Small intestine (tissue), 7 donors: ENCODE measurements around the gene PHC3. TPM values are rescaled to one million over a fixed set of nuclear protein-coding genes. Genes with fewer than 3 reads are reported as not detected.
A peak's percentile ranks its signal among the peaks of the same experiment; 100 is the strongest.

ENCODE experiments used
- DNase-seq, 2 donors: peaks; one replicate each; pipeline versions ENCODE4 v3.0.0 to v3.0.0-alpha.2; 2013
- FAIRE-seq: peaks from 2 replicates; lab custom pipeline; 2012; peaks lifted over from hg19 to GRCh38; lab: Jason Lieb, UNC
- H3K27ac ChIP-seq, 3 donors: one replicate each; pipeline ENCODE4 v1.5.1; 2013; ENCODE audit warnings: low read length in 2 of 3, mild to moderate bottlenecking in 2 of 3, control low read depth in 1 of 3, inconsistent platforms in 1 of 3, low read depth in 1 of 3, moderate library complexity in 1 of 3
- H3K27me3 ChIP-seq, 3 donors: one replicate each; pipeline ENCODE4 v1.6.1; 2013; ENCODE audit warnings: low read length in 3 of 3, inconsistent platforms in 1 of 3; ENCODE audit not compliant: control insufficient read depth in 3 of 3, insufficient read depth in 3 of 3
- H3K36me3 ChIP-seq, 3 donors: one replicate each; pipeline ENCODE4 v1.6.1; 2013; ENCODE audit warnings: low read length in 3 of 3, inconsistent platforms in 1 of 3, low read depth in 1 of 3, mild to moderate bottlenecking in 1 of 3, moderate library complexity in 1 of 3; ENCODE audit not compliant: control insufficient read depth in 3 of 3, insufficient read depth in 2 of 3
- H3K4me1 ChIP-seq, 3 donors: one replicate each; pipeline ENCODE4 v1.6.1; 2013; ENCODE audit warnings: low read length in 2 of 3, inconsistent platforms in 1 of 3, low read depth in 1 of 3, mild to moderate bottlenecking in 1 of 3, moderate library complexity in 1 of 3; ENCODE audit not compliant: control insufficient read depth in 3 of 3, insufficient read depth in 2 of 3
- H3K4me3 ChIP-seq, 3 donors: one replicate each; pipeline ENCODE4 v1.5.1; 2013; ENCODE audit warnings: low read length in 3 of 3, control low read depth in 1 of 3, inconsistent platforms in 1 of 3, low read depth in 1 of 3, mild to moderate bottlenecking in 1 of 3, moderate library complexity in 1 of 3
- H3K9me3 ChIP-seq, 2 donors: one replicate each; pipeline ENCODE4 v1.6.1; 2013; ENCODE audit warnings: low read depth in 1 of 2, low read length in 1 of 2; ENCODE audit not compliant: control insufficient read depth in 2 of 2, insufficient read depth in 1 of 2
- WGBS, 3 donors: extraction: QIAGEN DNeasy Blood & Tissue Kit; methylation state at CpG; one replicate each; pipeline ENCODE4 v1.1.7; 2013; 5-methylcytosine and 5-hydroxymethylcytosine counted together
- polyA plus RNA-seq, 4 donors: library from polyadenylated mRNA; stranded (reverse) in 3 of 4; unstranded in 1 of 4; fragments of 200-250 nt in 3 of 4; fragments of 120-200 nt in 1 of 4; gene quantifications; one replicate each; pipeline versions ENCODE4 v1.2.1 to v1.2.3, GENCODE V29; 2013
- donor health status: healthy with polysubstance abuse.
- donor health status: control.
- donor health status: control.
- donor health status: Bipolar disorder and iron deficiency.
- donor health status: healthy.

Gene PHC3
- polyA plus RNA-seq, 4 donors: 2.5 to 30.4 (median 4.3) TPM

DNA sequence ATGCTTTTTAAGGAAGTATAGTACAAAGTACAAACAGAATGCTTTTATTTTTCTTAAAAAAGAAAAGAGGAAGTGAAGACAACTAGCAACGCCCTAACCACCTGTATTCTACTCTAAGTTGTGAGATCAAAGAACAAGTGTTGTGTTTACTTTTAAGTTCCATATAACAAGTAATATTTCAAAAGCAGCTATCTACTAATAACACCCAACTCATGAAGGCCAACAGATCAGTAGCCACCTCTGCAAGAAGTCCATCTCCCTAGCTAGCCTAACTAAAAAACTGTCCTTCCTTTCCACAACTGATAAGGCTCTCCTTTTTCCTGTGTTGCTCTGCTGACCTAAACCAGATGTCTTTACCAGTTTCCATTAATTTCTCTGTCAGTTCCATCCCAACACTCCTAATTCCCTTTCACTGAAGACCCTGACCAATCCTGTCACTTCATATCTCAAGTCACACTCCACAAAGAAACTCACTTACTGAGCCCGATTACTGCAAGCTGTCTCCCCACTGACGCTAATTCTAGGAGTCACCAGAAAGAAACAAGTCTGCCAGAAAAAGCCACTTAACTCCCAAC is 26.9 kb downstream of the PHC3 start:
- H3K36me3 ChIP-seq: peaks cover 0 to 27% (median 3%) of the 10 kb centered on the region in 3 donors
- peak overlapping the region; percentile 20 to 74 (median 58) for H3K27ac ChIP-seq
- peaks cover 3 to 13% (median 6%) of the 10 kb centered on the region in 3 donors for H3K4me1 ChIP-seq
- WGBS, 3 donors: 18 to 32% (median 21%) methylated on average over 3 of the region's 3 CpGs
- no peaks in the 10 kb centered on the region for H3K27me3 ChIP-seq
- DNase-seq (peak; percentile 47 to 48), FAIRE-seq (no peak)
- H3K9me3 ChIP-seq: no peaks in the 10 kb centered on the region
- no peak overlapping the region for H3K4me3 ChIP-seq

GRCh38 chr3:170154084-170154483 is 27.4 kb downstream of the PHC3 start:
- H3K4me1 ChIP-seq: peaks cover 3 to 13% (median 6%) of the 10 kb centered on the region in 3 donors
- DNase-seq: no peak
- peak overlapping the region in 1 of 3 donors; percentile 58 for H3K27ac ChIP-seq
- H3K4me3 ChIP-seq: no peak overlapping the region
- H3K36me3 ChIP-seq: peaks cover 2 to 30% (median 3%) of the 10 kb centered on the region in 3 donors
- no peaks in the 10 kb centered on the region for H3K27me3 ChIP-seq
- WGBS, 3 donors: 68 to 81% (median 69%) methylated on average over 3 of the region's 3 CpGs
- FAIRE-seq: no peak
- no peaks in the 10 kb centered on the region for H3K9me3 ChIP-seq

DNA sequence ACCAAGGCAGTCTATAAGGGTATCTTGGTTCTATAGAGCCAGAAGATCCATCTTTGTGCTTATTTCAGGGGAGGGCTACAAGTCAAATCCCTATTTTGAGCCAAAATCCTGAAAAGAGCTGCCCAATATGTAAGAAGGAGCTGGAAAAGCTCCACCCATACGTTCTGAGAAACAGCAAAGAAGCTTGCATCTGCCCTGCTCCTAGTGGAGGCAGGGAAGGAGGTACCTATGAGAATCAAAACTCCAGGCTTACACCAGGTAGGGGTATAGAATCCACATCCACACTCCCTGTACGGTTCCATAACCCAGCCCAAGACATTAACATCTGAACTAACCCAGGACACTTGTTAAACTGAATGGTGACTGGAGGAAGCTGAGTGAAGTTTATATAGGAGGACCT is 30.0 kb downstream of the PHC3 start:
- no peak for FAIRE-seq
- Histone ChIP-seq H3K9me3 (no peaks in the 10 kb centered on the region), H3K4me1 (peaks cover 3 to 13% (median 6%) of the 10 kb centered on the region in 3 donors), H3K36me3 (peaks cover 3 to 24% (median 3%) of the 10 kb centered on the region in 3 donors), H3K27ac (no peak overlapping the region), H3K4me3 (no peak overlapping the region), H3K27me3 (no peaks in the 10 kb centered on the region)
- WGBS, 3 donors: 59 to 79% (median 60%) methylated on average over 2 of the region's 2 CpGs
- DNase-seq: no peak

- FAIRE-seq: no peak
- Histone ChIP-seq H3K27me3 (no peaks in the 10 kb centered on the region), H3K4me1 (peaks cover 0 to 3% (median 0%) of the 10 kb centered on the region in 3 donors), H3K4me3 (no peak overlapping the region), H3K27ac (no peak overlapping the region), H3K9me3 (no peaks in the 10 kb centered on the region), H3K36me3 (peaks cover 4 to 26% (median 9%) of the 10 kb centered on the region in 3 donors)
- 90 to 95% (median 93%) methylated on average over 5 of the region's 5 CpGs for WGBS, 3 donors
- no peak for DNase-seq
These were observed 32.5 kb downstream of the PHC3 start for GRCh38 chr3:170149016-170149415.

GRCh38 chr3:170145278-170145677 is 36.3 kb downstream of the PHC3 start:
- Histone ChIP-seq H3K4me1 (no peaks in the 10 kb centered on the region), H3K36me3 (peaks cover 4 to 32% (median 11%) of the 10 kb centered on the region in 3 donors), H3K27me3 (no peaks in the 10 kb centered on the region), H3K27ac (no peak overlapping the region), H3K4me3 (no peak overlapping the region), H3K9me3 (no peaks in the 10 kb centered on the region)
- FAIRE-seq (no peak), DNase-seq (no peak)
- 81 to 90% (median 88%) methylated on average over 4 of the region's 4 CpGs for WGBS, 3 donors

GRCh38 chr3:170144437-170144843 is 37.1 kb downstream of the PHC3 start:
- DNase-seq (no peak), FAIRE-seq (no peak)
- Histone ChIP-seq H3K27ac (peak overlapping the region in 1 of 3 donors; percentile 34), H3K9me3 (no peaks in the 10 kb centered on the region), H3K36me3 (peaks cover 4 to 29% (median 11%) of the 10 kb centered on the region in 3 donors), H3K4me3 (no peak overlapping the region), H3K4me1 (no peaks in the 10 kb centered on the region), H3K27me3 (no peaks in the 10 kb centered on the region)
- 85 to 96% (median 88%) methylated on average over 3 of the region's 3 CpGs for WGBS, 3 donors

DNA sequence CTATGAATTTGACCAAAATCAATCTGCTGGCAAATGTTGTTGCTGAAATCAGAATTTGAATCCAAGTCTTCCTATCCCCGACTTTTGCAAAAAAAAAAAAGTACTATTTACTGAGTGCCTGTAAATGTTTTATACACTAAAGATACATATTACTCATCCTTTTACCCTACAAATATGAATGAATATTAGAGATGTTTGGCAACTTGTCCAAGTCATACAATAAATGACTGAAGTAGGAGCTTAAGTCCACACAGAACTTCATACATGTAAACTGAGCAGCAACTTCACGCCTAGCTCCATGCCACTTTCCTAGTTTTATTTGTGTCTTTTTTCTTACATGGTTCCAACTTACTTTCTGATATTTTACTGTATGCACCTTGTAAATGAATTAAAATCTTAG is 39.2 kb downstream of the PHC3 start:
- no peaks in the 10 kb centered on the region for H3K4me1 ChIP-seq
- no peak overlapping the region for H3K4me3 ChIP-seq
- H3K36me3 ChIP-seq: peaks cover 4 to 30% (median 7%) of the 10 kb centered on the region in 3 donors
- DNase-seq: no peak
- no peak overlapping the region for H3K27ac ChIP-seq
- no peaks in the 10 kb centered on the region for H3K27me3 ChIP-seq
- FAIRE-seq: no peak
- WGBS, 3 donors: 83 to 92% (median 91%) methylated on average over 2 of the region's 2 CpGs
- H3K9me3 ChIP-seq: no peaks in the 10 kb centered on the region

DNA sequence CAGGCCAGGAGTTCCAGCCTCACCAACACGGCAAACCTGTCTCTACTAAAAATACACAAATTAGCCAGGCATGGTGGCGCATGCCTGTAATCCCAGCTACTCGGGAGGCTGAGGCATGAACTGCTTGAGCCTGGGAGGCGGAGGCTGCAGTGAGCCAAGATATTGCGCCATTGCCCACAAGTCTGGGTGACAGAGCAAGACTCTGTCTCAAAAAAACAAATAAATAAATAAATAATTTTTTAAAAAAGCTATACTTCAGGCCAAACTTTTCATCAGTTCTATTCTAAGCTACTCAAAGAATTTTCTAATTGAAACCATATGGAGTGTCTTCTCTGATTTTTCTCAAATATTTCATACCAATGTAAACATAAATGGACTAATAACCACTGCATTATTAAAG is 43.5 kb downstream of the PHC3 start:
- H3K36me3 ChIP-seq: peaks cover 0 to 28% (median 7%) of the 10 kb centered on the region in 3 donors
- no peaks in the 10 kb centered on the region for H3K4me1 ChIP-seq
- no peak for FAIRE-seq
- DNase-seq: no peak
- no peak overlapping the region for H3K4me3 ChIP-seq
- H3K27ac ChIP-seq: no peak overlapping the region
- peaks cover 0 to 4% of the 10 kb centered on the region in 2 donors for H3K9me3 ChIP-seq
- WGBS, 3 donors: 95 to 99% (median 96%) methylated on average over 5 of the region's 5 CpGs
- H3K27me3 ChIP-seq: no peaks in the 10 kb centered on the region
